OCI-LY7 (cell line): ENCODE data around the gene PITPNM1. TPM values are rescaled to one million over a fixed set of nuclear protein-coding genes. Genes with fewer than 3 reads are reported as not detected.

Experiments used
- BruUV-seq: library from RNA; stranded (reverse); fragments of 400-500 nt; replicated peaks from 2 replicates; lab custom pipeline; 2021; lab: Mats Ljungman, UMichigan
- CTCF ChIA-PET: fragments of 300-600 bp; sonication (Branson Sonifier 250); formaldehyde crosslinking; loops from one replicate; lab custom pipeline; 2022; ENCODE audit warnings: antibody characterized with exemption; ENCODE audit not compliant: unreplicated experiment; lab: Charles Lee
- POLR2A ChIA-PET: fragments of 300-600 bp; sonication (Branson Sonifier 250); formaldehyde crosslinking; loops from one replicate; lab custom pipeline; 2022; ENCODE audit warnings: antibody characterized with exemption; lab: Charles Lee
- DNase-seq: peaks from one replicate; pipeline ENCODE4 v3.0.0-alpha.2; 2015; ENCODE audit warnings: low spot score
- H2AFZ ChIP-seq: fragments of 200-600 bp; sonication (generic), shearing (Covaris generic); 2 replicates; pipeline ENCODE4 v1.6.1; 2014; ENCODE audit warnings: mild to moderate bottlenecking, antibody characterized with exemption, low read length, moderate library complexity
- H3K27ac ChIP-seq: fragments of 200-600 bp; sonication (generic); 2 replicates; pipeline ENCODE4 v1.5.1; 2014; ENCODE audit warnings: mixed run types, low read depth, mild to moderate bottlenecking, moderate library complexity, low read length, inconsistent platforms; ENCODE audit not compliant: poor library complexity, severe bottlenecking
- H3K36me3 ChIP-seq: fragments of 200-600 bp; sonication (generic); 2 replicates; pipeline ENCODE4 v1.6.1; 2014; ENCODE audit warnings: mild to moderate bottlenecking, antibody characterized with exemption, low read length, moderate library complexity, mixed read lengths; ENCODE audit not compliant: insufficient read depth
- H3K4me1 ChIP-seq: fragments of 200-600 bp; sonication (generic); 2 replicates; pipeline ENCODE4 v1.5.1; 2014; ENCODE audit warnings: mild to moderate bottlenecking, low read length; ENCODE audit not compliant: insufficient read depth, poor library complexity, severe bottlenecking
- H3K4me2 ChIP-seq: fragments of 200-600 bp; sonication (generic); 2 replicates; pipeline ENCODE4 v1.6.1; 2014; ENCODE audit warnings: mild to moderate bottlenecking, low read length
- H3K4me3 ChIP-seq: fragments of 200-600 bp; sonication (generic); 2 replicates; pipeline ENCODE4 v1.5.1; 2014; ENCODE audit warnings: mild to moderate bottlenecking, low read depth, low read length; ENCODE audit not compliant: poor library complexity, severe bottlenecking
- H3K79me2 ChIP-seq: fragments of 200-600 bp; sonication (generic); 2 replicates; pipeline ENCODE4 v1.6.1; 2016; ENCODE audit warnings: low read depth, mild to moderate bottlenecking, low read length, moderate library complexity, mixed read lengths; ENCODE audit not compliant: insufficient read depth
- H3K9me2 ChIP-seq: fragments of 200-600 bp; sonication (generic); 2 replicates; pipeline ENCODE4 v1.6.1; 2016; ENCODE audit warnings: mild to moderate bottlenecking, low read length, mixed read lengths; ENCODE audit not compliant: insufficient read depth
- H3K9me3 ChIP-seq: fragments of 200-600 bp; sonication (generic); 2 replicates; pipeline ENCODE4 v1.6.1; 2014; ENCODE audit warnings: mild to moderate bottlenecking, mixed run types, low read length, mixed read lengths
- H4K20me1 ChIP-seq: fragments of 200-600 bp; sonication (generic); 2 replicates; pipeline ENCODE4 v1.6.1; 2014; ENCODE audit warnings: mild to moderate bottlenecking, antibody characterized with exemption, low read length, moderate library complexity, mixed read lengths; ENCODE audit not compliant: insufficient read depth
- EZH2phosphoT487 ChIP-seq: fragments of 200-600 bp; sonication (generic); IDR thresholded peaks from 2 replicates; pipeline ENCODE4 v1.6.1; 2018; ENCODE audit warnings: low read depth, borderline replicate concordance, mild to moderate bottlenecking, mixed run types, antibody characterized with exemption, low read length, moderate library complexity, mixed read lengths
- intact Hi-C: fragments of 100-400 bp; cut with micrococcal nuclease; formaldehyde crosslinking; loops from one replicate; pipeline ENCODE4 v1.10.0; 2022; ENCODE audit not compliant: unreplicated experiment
- total RNA-seq, 2 experiments: library from RNA; depleted of rRNA in 1 of 2; stranded (reverse); fragments of >200 nt in 1 of 2; shearing (Covaris generic) in 1 of 2; gene quantifications; 2 replicates each; pipeline ENCODE4 v1.2.3, GENCODE V29; 2014 to 2022
- TF ChIP-seq, protein P1 (sequence below): fragments of 200-600 bp; sonication (generic); conservative IDR thresholded peaks from 2 replicates; pipeline ENCODE4 v1.5.1; 2014; ENCODE audit warnings: mild to moderate bottlenecking, antibody characterized with exemption, low read length, moderate library complexity, mixed read lengths

Gene PITPNM1
- total RNA-seq, 2 experiments from 2014 or later: 37.2 to 51.3 TPM

DNA sequence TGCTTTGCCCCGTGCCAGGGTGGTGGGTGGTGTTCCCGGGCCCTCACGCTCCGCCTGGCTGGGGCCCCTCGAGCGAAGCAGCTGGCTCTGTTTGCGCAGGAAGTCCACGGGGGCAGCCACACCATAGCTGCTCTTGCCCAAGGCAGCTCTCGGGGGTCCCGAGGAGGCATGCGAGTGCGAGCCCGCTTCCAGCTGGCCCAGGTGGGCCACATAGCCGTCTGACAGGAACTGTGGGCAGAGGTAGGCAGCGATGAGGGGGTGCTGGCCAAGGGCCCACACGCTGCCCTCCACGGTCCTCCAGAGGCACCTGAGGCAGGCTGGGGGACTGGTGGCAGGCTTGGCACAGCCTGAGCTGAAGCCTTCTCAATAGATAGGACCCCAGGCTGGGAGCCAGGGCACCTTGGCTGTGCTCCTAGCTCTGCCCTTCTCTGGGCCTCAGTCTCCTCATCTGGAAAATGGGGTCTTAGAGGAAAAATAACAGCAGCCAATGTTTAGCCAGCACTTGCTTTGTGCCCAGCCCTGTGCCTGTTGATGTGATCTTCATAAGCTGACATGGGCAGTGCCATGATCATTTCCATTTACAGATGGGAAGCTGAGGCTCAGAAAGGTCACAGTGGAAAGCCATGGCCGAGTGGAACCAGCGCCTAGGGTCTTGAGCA, 13.0 kb downstream of the PITPNM1 start:
- no peaks in the 10 kb centered on the region for H3K9me2 ChIP-seq
- POLR2A ChIA-PET: no interaction called here
- H4K20me1 ChIP-seq: no peaks in the 10 kb centered on the region

DNA sequence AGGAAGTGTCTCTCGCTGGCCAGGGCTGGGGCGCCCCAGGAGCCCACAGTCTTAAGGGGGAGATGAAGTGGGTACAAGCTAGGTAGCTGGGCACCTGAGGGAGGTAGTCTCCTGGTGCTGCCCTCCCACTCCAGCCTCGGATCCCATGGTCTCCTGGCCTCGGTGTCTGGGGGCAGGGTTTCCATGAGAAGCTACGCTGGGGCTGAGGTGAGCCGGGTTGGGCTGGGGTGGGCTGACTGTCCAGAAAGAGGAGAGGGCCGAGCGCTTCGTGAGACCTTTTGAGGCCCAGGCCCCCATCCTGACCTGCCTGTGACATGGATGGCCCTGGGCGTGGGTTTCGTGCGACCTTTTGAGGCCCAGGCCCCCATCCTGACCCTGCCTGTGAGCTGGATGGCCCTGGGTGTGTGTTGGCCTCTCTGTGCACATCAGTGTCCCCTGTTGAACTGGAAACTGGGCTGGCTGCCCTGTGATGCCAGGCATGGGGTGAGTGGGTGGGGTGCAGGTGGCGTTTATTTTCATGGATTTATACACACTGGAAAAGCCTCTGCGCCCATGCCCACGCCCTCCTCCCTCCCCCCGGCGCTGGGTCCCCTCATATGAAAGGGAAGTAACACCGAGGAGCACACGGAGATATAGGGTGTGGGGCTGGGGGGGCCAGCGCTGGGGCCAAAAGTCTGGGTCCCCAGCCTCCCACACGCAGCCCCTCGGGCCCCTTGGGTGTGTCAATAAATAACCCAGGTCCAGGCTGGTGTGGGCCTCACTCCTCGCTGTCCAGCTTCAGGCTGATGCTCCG, 13.7 kb downstream of the PITPNM1 start:
- Histone ChIP-seq H3K27ac (no peak overlapping the region), H3K4me1 (peaks cover 6% of the 10 kb centered on the region), H3K79me2 (peaks cover 5% of the 10 kb centered on the region; the same call in 1 of the 2 replicates), H3K4me2 (no peak overlapping the region), H2AFZ (no peak overlapping the region), H3K36me3 (peaks cover 68% of the 10 kb centered on the region), H3K4me3 (no peak overlapping the region), H4K20me1 (no peaks in the 10 kb centered on the region), H3K9me2 (no peaks in the 10 kb centered on the region), H3K9me3 (no peaks in the 10 kb centered on the region)
- ChIA-PET POLR2A (no interaction called here), CTCF (no interaction called here)
- intact Hi-C loops: no loop called here
- DNase-seq: no peak
- BruUV-seq: no TSS peak
- no peak for TF ChIP-seq EZH2phosphoT487
- TF ChIP-seq, protein P1, sequence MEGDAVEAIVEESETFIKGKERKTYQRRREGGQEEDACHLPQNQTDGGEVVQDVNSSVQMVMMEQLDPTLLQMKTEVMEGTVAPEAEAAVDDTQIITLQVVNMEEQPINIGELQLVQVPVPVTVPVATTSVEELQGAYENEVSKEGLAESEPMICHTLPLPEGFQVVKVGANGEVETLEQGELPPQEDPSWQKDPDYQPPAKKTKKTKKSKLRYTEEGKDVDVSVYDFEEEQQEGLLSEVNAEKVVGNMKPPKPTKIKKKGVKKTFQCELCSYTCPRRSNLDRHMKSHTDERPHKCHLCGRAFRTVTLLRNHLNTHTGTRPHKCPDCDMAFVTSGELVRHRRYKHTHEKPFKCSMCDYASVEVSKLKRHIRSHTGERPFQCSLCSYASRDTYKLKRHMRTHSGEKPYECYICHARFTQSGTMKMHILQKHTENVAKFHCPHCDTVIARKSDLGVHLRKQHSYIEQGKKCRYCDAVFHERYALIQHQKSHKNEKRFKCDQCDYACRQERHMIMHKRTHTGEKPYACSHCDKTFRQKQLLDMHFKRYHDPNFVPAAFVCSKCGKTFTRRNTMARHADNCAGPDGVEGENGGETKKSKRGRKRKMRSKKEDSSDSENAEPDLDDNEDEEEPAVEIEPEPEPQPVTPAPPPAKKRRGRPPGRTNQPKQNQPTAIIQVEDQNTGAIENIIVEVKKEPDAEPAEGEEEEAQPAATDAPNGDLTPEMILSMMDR: no peak

More for the DNA sequence above, 13.0 kb downstream of the PITPNM1 start:
- intact Hi-C loops: no loop called here
- H3K9me3 ChIP-seq: no peaks in the 10 kb centered on the region
- no peak overlapping the region for H2AFZ ChIP-seq
- no peak for TF ChIP-seq EZH2phosphoT487
- TF ChIP-seq, protein P1: no peak
- no peaks in the 10 kb centered on the region for H3K79me2 ChIP-seq
- no peak overlapping the region for H3K4me2 ChIP-seq
- DNase-seq: no peak
- no peaks in the 10 kb centered on the region for H3K4me1 ChIP-seq
- peaks cover 64% of the 10 kb centered on the region for H3K36me3 ChIP-seq
- BruUV-seq: no TSS peak
- CTCF ChIA-PET: no interaction called here
- no peak overlapping the region for H3K4me3 ChIP-seq
- no peak overlapping the region for H3K27ac ChIP-seq

GRCh38 chr11:67490727-67491065, 14.5 kb downstream of the PITPNM1 start:
- intact Hi-C loops: no loop called here
- no peaks in the 10 kb centered on the region for H3K9me3 ChIP-seq
- no peaks in the 10 kb centered on the region for H3K9me2 ChIP-seq
- no peak overlapping the region for H3K4me3 ChIP-seq
- no peak for TF ChIP-seq EZH2phosphoT487
- TF ChIP-seq, protein P1: no peak
- ChIA-PET CTCF (no interaction called here), POLR2A (no interaction called here)
- H3K27ac ChIP-seq: no peak overlapping the region
- BruUV-seq: no TSS peak
- peaks cover 68% of the 10 kb centered on the region for H3K36me3 ChIP-seq
- H3K79me2 ChIP-seq: peaks cover 8% of the 10 kb centered on the region; the same call in 1 of the 2 replicates
- peaks cover 13% of the 10 kb centered on the region for H3K4me1 ChIP-seq
- H3K4me2 ChIP-seq: no peak overlapping the region
- H4K20me1 ChIP-seq: no peaks in the 10 kb centered on the region
- H2AFZ ChIP-seq: no peak overlapping the region
- DNase-seq: no peak
